ENCODE measurements around the gene PATE1. TPM values are rescaled to one million over a fixed set of nuclear protein-coding genes. Genes with fewer than 3 reads are reported as not detected.
"Not testable (repeated sequence)": the region's sequence is repeated elsewhere in the genome, so short reads cannot be mapped to it uniquely, and the experiment has no call there.

The PATE1 gene
- not detected for total RNA-seq

- DNase-seq, result no peak
These were observed at the start of gene PATE1 for GRCh38 chr11:125745979-125746378. Gene PATE1, plus strand, starts transcription at chr11:125746279. Its CDS starts 26 bp downstream, at chr11:125746305.

DNA sequence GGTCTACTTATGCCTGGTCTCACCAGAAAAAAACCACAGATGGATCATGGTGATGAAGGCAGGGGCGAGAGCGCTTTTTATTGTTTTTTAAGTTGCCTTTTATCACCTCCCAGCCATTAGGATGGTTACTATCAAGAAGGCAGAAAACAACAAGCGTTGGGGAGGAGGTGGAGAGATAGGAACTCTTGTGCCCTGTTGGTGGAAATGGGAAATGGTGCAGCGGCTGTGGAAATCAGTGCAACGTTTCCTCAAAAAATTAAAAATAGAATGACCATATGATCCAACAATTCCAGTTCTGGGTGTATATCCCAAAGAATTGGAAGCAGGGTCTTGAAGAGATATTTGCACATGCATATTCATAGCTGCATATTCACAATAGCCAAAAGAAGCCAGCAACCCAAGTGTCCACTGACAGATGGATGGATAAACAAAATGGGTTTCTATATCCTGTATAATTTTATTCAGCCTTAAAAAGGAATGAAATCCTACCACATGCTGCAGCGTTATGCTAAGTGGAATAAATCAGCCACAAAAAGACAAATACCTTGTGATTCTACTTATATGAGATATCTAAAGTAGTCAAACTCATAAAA lies 45.0 kb upstream of the PATE1 start:
- DNase-seq, result no peak

DNA sequence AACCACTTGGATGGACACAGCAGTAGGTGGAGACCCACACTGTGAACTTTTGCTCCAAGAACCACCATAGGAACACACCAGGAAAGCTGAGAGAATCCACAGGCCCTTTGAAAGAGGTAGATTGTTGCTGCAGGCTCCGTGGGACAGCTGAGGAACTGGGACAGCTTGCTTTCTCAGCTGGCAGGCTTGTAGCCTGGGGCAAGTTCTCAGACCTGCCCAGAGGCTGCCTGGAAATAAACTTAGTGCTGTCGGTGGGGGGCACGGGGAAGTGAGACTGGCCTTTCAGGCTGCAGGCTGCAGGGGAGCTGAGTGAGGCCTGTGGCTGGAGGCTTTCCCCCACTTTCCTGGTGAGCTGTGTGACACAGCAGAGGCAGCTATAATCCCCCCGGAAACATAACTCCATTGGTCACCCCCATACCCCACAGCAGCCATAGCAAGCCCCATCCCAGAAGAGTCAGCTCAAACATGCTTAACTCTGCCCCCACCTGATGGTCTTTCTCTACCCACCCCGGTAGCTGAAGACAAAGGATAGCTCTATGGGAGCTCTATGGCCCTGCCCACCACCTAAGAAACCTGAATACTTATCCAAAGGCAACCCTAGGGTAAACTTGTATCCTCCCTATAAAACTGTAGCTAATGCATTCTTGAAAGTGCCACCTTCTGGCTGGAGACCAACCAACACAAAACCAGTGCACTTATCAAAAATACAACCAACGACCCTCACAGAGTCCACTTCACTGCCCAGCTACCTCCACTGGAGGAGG lies 44.0 kb upstream of the PATE1 start:
- DNase-seq, result no peak

DNA sequence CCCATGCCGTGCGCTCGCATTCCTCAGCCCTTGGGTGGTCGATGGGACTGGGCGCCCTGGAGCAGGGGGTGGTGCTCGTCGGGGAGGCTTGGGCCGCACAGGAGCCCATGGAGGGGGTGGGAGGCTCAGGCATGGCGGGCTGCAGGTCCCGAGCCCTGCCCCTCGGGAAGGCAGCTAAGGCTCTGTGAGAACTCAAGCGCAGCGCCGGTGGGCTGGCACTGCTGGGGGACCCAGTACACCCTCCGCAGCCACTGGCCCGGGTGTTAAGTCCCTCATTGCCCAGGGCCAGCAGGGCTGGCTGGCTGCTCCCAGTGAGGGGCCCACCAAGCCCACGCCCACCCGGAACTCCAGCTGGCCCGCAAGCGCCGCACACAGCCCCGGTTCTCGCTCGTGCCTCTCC lies 41.4 kb upstream of the PATE1 start:
- not testable (repeated sequence) for DNase-seq

DNA sequence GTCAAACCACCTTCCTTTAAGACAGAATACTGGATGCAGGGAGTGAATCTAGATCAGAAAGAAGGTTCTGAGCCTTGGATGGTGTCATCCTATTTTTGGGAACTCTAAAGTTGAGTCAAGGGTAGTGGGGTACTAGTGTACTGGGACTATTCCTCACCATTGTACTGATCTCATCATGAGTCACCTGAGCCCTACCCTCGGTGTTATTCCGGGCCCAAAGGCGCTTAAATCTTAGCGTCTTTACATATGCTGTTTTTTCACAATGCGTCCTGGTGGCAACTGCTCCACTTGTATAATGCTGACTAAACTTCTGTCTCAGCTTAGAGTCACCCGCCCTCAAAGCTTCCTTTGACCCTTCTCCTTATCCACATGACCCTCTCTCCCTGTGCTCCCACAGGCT lies 25.3 kb upstream of the PATE1 start:
- no peak for DNase-seq

DNA sequence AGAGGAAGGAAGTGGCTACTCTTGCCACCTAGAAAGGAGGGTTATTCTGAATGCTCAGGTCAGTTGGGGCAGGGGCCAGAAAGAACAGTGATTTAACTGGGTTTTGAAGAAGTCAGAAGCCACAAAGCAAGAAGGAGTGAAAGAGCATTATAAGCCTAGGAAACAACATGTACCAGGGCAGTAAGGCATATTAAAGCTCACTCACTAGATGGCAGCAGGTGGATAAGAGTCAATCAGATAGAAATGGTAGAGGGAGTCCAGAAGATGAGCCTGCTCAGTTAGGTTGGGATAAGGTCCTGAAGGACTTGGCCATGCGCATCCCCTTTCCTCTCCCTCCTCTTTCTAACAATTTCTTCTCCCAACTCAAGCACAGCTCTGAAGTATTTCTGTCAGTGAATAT lies 22.0 kb upstream of the PATE1 start:
- DNase-seq, result no peak

DNA sequence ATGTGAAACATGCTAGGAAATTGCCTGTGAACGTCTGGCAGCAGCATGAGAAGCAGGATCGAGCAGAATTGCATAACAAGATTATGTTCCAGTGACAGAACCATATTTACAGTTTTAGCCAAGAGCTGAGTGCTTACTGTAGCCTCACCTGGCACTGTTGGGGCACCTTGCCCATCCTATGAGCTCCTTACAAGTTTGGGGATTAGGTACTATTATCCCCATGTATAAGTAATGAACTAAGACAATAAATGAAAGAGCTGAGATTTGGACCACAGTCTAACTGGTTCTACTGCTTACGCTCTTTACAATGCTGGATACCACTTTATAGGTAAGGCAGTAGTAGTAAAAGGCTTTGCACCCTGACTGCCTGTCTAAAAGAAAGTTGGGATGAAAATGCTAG lies 17.1 kb upstream of the PATE1 start:
- no peak for DNase-seq

GRCh38 chr11:125740617-125741016 lies 5.5 kb upstream of the PATE1 start:
- DNase-seq, result no peak

GRCh38 chr11:125743681-125744080 lies 2.4 kb upstream of the PATE1 start:
- no peak for DNase-seq

DNA sequence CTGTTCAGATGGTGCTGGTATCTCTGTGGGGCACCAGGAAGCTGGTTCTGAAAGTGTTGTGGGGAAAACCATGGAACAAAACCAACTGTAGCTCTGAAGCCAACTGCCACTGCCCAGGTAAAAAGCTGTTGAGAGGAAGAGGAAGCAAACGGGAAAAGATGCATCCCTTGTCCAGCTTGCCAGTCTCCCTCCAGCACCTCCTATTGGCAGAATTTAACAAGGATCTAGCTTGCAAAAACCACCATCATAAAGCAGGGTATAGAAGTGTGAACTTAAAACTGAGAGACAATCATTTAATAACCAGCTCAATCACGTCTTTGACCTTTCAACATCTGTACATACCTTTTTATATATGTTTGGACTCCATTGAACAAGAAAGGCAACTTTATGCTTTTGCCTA lies 4.5 kb downstream of the PATE1 start:
- DNase-seq, result no peak

- no peak for DNase-seq
These were observed 10.0 kb downstream of the PATE1 start for GRCh38 chr11:125756050-125756449.

DNA sequence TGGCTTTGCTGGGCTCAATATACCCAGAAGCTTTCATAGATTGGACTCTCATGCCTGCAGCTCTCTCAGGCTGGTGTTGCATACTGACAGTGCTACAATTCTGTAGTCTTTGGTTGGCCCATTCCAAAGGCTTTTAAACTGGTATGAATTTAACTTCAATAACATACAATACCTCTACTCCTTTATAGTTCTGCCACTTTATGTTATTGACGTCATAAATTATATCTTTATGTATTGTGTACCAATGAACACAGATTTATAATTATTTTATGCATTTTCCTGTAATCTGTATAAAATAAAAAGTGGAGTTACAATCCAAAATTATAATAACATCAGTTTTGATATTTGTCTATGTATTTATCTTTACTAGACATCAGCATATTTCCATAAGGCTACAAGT lies 16.4 kb downstream of the PATE1 start:
- DNase-seq, result no peak

DNA sequence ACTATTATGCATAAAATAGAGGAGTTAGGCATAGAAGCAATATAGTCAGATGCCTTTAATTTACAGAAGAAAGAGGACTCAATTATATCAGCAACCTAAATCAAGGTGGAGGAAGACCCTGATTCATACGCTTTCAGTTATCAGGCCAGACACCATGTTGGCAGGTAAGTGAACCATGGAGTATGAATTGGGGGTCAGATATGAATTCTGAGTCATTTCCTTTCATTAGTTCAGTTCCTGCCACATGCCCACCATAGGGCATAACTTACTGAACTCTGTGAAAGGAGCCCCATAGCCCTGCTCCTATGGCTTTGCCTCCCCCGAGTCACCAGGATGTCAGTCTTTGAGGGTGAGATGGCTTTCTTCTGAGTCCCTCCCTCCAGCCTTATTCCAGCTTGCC lies 17.4 kb downstream of the PATE1 start:
- no peak for DNase-seq

GRCh38 chr11:125766251-125766650 lies 20.2 kb downstream of the PATE1 start:
- no peak for DNase-seq

DNA sequence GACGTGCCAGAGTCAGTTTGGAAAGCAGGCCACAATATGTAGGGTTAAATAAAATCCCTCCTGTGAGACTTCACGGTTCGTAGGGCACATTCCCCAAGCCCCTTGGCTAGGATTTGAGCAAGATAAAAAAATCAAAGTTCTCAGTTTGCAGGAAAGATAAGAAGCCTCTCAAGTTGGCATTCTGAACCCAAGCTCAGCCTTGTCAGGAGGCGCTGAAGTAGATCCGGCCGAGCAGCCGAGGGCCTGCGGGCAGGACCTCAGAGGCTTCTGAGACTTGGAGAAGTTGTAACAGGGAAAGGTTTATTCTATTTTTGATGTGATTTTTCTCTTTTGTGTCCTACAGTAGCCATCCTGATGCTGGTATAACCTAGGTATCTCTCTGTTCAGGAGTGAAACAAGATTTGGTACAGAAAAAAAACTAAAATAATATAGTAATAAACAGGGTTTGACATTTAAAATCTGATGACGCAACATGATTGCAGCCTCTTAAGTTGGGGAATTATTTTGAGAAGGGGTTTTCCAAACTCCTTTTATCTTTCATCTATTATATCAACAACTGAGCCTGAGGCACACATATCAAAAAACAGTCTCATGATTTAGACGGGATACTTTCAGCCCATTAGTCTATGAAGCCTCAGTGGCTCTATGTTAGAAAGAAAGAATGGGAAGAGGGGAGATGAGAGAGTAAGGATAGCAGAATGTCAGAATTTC lies 22.4 kb downstream of the PATE1 start:
- DNase-seq, result no peak

DNA sequence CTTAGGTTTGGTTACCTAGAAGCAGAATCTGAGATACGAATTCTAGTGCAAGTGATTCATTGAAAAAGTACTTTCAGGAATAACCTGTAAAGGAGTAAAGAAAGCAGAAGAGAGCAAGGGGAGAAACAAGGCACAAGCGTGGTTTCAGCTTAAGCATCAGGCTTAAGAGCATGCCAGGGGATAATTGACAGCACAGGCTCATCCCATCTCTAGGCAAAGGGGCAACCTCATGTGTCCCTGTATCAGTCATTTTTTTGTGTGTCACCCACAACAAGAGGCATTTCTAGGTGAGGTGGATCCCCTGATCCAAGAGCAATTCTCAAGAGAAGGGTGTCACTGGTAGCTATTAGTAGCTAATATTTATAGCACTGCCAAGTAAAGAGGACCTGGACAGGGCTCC lies 24.5 kb downstream of the PATE1 start:
- no peak for DNase-seq

GRCh38 chr11:125772834-125773505 lies 26.9 kb downstream of the PATE1 start:
- DNase-seq, result no peak

DNA sequence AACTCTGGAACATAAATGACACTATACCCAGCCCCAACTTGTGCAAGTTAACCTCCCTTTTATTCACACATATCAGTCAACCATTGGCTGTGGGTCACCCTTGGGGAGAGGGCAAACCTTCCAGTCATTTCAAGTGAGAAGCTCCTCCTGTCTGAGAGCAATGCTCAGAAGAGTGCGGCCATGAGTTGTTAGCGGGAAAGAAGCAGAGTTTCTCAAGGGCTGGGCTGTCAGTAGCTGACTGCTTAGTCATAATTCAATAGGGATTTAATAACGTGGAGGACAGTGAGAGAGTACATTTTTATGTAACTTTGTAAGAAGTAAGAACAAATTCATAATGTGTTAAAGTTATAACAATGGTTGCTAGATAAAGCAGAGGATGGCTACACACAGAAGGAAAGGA lies 27.4 kb downstream of the PATE1 start:
- DNase-seq, result no peak

- DNase-seq, result no peak
These were observed 31.2 kb downstream of the PATE1 start for GRCh38 chr11:125777309-125777708.

DNA sequence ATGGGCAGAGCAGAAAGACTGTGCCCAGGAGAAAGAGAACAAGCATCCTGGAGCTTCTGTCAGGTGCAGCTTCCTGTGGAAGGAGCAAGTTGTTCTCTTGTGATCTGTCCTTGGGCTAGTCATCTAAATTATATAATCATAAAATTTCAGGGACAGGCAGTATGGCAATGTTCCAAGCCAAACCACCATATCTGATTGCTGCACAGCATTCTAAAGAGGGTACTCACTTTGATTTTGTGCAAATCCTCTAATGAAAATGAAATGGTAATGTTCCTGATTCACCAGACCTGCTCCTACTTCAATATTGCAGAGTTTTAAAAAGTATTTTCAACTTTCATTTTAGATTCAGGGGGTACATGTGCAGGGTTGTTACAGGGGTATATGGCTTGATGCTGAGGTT lies 32.6 kb downstream of the PATE1 start, which contains the start of gene PATE2:
PATE2 (minus strand) TSS at position 101 of the 400 bp plus-strand sequence; CDS start at position 46, 55 bp downstream.
- DNase-seq, result no peak

DNA sequence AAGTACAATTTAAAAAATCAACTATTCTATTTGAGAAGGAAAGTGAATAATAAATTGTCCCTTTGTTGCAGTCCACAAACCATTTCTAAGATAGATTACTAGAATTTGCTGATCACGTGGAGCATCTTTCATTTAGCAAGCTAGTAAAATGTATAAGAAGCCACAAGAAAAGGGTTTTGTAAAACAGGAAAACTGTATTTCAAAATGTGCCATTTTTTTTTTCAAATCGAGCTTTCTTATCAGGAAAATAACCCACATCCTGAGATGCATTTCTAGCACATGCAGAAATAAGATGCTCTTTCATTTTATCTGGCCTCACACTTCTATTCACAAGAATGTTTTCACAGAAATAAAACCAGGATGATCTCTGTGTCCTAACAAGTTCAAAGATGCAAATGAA lies 38.6 kb downstream of the PATE1 start:
- no peak for DNase-seq

- DNase-seq, result no peak
These were observed 41.7 kb downstream of the PATE1 start, which contains the start of gene PATE3 for GRCh38 chr11:125787827-125788226. Gene PATE3, plus strand, starts transcription at chr11:125788127. Its CDS starts 25 bp downstream, at chr11:125788152.

GRCh38 chr11:125790825-125791224 lies 44.7 kb downstream of the PATE1 start:
- DNase-seq, result no peak

All from occipital lobe (tissue), 2 donors.